PFSK-1 (cell line): Measurements from ENCODE around the gene KCNJ6.

Experiments
- FOXP2 ChIP-seq: optimal IDR thresholded peaks from 2 replicates; pipeline ENCODE3; 2011; ENCODE audit warnings: borderline replicate concordance, control low read depth, inconsistent platforms; ENCODE audit not compliant: insufficient read depth; ENCODE audit errors: extremely low read length, extremely low read depth
- POLR2AphosphoS5 ChIP-seq: IDR thresholded peaks from 2 replicates; pipeline ENCODE4 v1.6.1; 2012; ENCODE audit warnings: low read depth, mild to moderate bottlenecking, control low read depth, low read length, moderate library complexity
- REST ChIP-seq, 2 experiments: IDR thresholded peaks; 2 replicates each; pipeline versions ENCODE4 v1.6.1 to v1.8.0; 2011 to 2012; ENCODE audit warnings: low read depth in 2 of 2, low read length in 2 of 2, control low read depth in 1 of 2, inconsistent platforms in 1 of 2, mild to moderate bottlenecking in 1 of 2, moderate library complexity in 1 of 2; ENCODE audit not compliant: insufficient read depth in 1 of 2
- SIN3A ChIP-seq: IDR thresholded peaks from 2 replicates; pipeline ENCODE4 v1.6.1; 2012; ENCODE audit warnings: mild to moderate bottlenecking, low read length, moderate library complexity, borderline replicate concordance; ENCODE audit not compliant: insufficient read depth
- TAF1 ChIP-seq: IDR thresholded peaks from 2 replicates; pipeline ENCODE4 v1.6.1; 2012; ENCODE audit warnings: low read length, control low read depth, borderline replicate concordance; ENCODE audit not compliant: insufficient read depth

Gene KCNJ6

GRCh38 chr21:37870221-37870620 lies 46.0 kb downstream of the KCNJ6 start:
- no peak for TF ChIP-seq TAF1
- TF ChIP-seq SIN3A = no peak
- no peak for TF ChIP-seq REST (IDR thresholded peaks at IDR 0.05; ENCODE audit: insufficient read depth in 1 of 2, low read depth in 2 of 2, low read length in 2 of 2)
- no peak for TF ChIP-seq FOXP2
- no peak for TF ChIP-seq POLR2AphosphoS5

- TF ChIP-seq FOXP2 (no peak), TAF1 (no peak), REST (IDR thresholded peaks at IDR 0.05; ENCODE audit: insufficient read depth in 1 of 2, low read depth in 2 of 2, low read length in 2 of 2) (no peak), SIN3A (no peak), POLR2AphosphoS5 (no peak)
Observed at GRCh38 chr21:37869661-37870060, 46.6 kb downstream of the KCNJ6 start.

GRCh38 chr21:37868446-37869295 lies 47.6 kb downstream of the KCNJ6 start:
- TF ChIP-seq SIN3A (no peak), POLR2AphosphoS5 (no peak), REST (IDR thresholded peaks at IDR 0.05; ENCODE audit: insufficient read depth in 1 of 2, low read depth in 2 of 2, low read length in 2 of 2) (no peak), FOXP2 (no peak), TAF1 (no peak)

GRCh38 chr21:37866027-37866426 lies 50.2 kb downstream of the KCNJ6 start:
- TF ChIP-seq POLR2AphosphoS5 (no peak), SIN3A (no peak), FOXP2 (no peak), TAF1 (no peak), REST (IDR thresholded peaks at IDR 0.05; ENCODE audit: insufficient read depth in 1 of 2, low read depth in 2 of 2, low read length in 2 of 2) (no peak)
